ENCODE measurements around the gene PGGHG.
"Not testable (repeated sequence)": the region's sequence is repeated elsewhere in the genome, so short reads cannot be mapped to it uniquely, and the experiment has no call there.

Gene PGGHG

DNA sequence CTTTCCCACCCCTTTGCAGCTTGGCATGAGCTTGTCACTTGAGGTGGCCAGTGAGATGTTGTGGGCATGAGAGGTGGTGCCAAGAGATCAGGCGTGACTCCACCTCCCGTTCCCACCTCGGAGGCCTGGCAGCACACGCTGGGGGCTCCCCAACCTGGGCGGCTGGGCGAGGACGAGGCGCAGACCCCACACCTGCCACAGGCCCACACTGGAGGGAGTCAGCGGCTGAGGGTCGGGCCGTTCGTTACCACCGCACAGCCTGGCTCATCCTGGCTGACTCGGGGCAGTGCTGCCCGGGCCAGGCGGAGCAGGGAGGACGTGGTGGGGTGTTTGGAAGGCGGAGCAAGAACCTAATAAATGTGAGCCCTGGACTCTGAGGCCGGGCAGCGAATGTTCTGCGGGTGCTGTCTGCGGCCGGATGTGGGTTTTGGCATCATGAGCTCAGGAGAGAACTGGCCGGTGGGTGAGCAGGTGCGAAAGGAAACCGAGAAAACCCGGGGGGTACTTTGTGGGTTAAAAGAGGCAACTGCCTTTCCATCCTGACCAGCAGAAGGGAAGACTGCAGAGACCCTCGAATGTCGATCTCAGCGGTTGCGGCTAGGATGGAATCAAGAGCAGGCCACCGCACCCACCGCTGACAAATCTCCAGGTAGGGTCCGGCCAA, 41.9 kb downstream of the PGGHG start:
- H3K4me1 ChIP-seq (ENCODE audit: insufficient read depth, poor library complexity, severe bottlenecking), result no peaks in the 10 kb centered on the region
- TF ChIP-seq, protein P1, sequence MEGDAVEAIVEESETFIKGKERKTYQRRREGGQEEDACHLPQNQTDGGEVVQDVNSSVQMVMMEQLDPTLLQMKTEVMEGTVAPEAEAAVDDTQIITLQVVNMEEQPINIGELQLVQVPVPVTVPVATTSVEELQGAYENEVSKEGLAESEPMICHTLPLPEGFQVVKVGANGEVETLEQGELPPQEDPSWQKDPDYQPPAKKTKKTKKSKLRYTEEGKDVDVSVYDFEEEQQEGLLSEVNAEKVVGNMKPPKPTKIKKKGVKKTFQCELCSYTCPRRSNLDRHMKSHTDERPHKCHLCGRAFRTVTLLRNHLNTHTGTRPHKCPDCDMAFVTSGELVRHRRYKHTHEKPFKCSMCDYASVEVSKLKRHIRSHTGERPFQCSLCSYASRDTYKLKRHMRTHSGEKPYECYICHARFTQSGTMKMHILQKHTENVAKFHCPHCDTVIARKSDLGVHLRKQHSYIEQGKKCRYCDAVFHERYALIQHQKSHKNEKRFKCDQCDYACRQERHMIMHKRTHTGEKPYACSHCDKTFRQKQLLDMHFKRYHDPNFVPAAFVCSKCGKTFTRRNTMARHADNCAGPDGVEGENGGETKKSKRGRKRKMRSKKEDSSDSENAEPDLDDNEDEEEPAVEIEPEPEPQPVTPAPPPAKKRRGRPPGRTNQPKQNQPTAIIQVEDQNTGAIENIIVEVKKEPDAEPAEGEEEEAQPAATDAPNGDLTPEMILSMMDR (IDR thresholded peaks at IDR 0.05; ENCODE audit: poor library complexity, severe bottlenecking), result no peak
- no peaks in the 10 kb centered on the region for H3K36me3 ChIP-seq (ENCODE audit: low read depth)
- no peaks in the 10 kb centered on the region for H3K27me3 ChIP-seq (ENCODE audit: insufficient read depth, poor library complexity, severe bottlenecking)
- DNase-seq (ENCODE audit: low spot score) (no peak), ATAC-seq (ENCODE audit: low read depth) (no peak)
- no peak overlapping the region for H3K27ac ChIP-seq (ENCODE audit: poor library complexity, severe bottlenecking)
- H3K9me3 ChIP-seq (ENCODE audit: severe bottlenecking), result no peaks in the 10 kb centered on the region
- H3K4me3 ChIP-seq (ENCODE audit: severe bottlenecking), result no peak overlapping the region

DNA sequence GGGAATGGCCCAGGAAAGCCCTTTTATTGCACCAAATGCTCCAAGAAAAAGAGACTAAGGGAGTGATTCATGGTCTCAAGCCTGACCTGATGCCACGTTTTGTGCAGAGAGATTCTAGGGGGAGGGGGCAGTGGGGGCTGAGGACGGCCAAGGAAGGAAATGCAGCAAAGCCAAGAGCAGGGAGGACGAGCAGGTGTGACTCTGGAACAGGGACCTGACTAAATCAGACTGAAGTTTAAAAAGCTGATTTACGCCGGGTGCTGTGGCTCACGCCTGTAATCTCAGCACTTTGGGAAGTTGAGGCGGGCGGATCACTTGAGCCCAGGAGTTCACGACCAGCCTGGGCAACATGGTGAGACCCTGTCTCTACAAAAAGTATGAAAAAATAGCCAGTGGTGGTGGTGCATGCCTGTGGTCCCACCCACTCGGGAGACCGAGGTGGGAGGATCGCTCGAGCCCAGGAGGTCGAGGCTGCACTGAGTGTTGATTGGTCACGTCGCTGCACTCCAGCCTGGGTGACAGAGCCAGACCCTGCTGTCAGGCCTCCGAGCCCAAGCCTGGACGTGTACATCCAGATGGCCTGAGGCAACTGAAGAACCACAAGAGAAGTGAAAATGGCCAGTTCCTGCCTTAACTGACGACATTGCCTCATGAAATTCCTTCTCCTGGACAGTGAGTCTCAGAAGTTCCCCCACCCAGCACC, 42.6 kb downstream of the PGGHG start:
- Histone ChIP-seq H3K27ac (ENCODE audit: poor library complexity, severe bottlenecking) (no peak overlapping the region), H3K4me3 (ENCODE audit: severe bottlenecking) (no peak overlapping the region), H3K9me3 (ENCODE audit: severe bottlenecking) (no peaks in the 10 kb centered on the region), H3K27me3 (ENCODE audit: insufficient read depth, poor library complexity, severe bottlenecking) (no peaks in the 10 kb centered on the region), H3K4me1 (ENCODE audit: insufficient read depth, poor library complexity, severe bottlenecking) (no peaks in the 10 kb centered on the region), H3K36me3 (ENCODE audit: low read depth) (no peaks in the 10 kb centered on the region)
- DNase-seq (ENCODE audit: low spot score), result no peak
- ATAC-seq (ENCODE audit: low read depth), result no peak
- TF ChIP-seq, protein P1 (IDR thresholded peaks at IDR 0.05; ENCODE audit: poor library complexity, severe bottlenecking), result no peak

DNA sequence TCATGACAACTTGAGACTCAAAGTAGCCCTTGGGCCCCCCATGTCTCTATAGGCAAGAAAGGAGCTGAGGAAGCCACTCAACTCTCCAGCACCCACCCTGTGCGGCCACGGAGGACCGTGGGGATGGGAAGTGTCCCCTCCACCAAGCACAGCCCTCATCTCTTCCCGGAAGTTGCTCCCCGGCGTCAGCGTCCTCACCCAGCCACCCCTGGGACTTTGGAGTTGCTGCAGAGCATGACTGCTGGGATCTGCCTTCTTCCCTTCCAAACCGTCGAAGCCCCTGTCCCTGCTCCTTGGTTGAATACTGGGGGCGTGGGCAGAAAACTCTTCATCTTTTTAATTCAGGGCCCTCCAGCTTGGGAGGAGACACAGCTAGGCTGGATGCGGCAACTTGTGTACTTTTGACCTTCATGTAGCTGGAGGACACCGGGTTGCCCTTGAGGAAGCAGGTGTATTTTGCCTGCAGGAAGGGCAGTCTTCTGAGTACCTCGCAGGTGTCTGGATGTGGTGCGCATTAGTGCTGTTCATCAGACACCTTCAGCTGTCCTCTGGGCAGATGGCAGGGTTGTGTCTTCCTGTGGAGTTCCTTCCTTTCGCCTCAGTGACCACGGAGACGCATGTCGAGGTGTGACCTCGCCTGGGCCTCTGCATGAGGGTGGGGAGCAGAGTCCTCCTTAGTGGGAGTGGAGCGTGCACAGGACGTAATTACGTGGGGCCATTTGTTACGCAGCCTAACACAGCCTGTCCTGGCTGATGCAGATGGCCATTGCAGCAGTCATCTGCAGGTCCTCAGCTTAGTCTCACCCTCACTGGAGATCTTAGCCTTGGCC, 43.9 kb downstream of the PGGHG start:
- TF ChIP-seq, protein P1 (IDR thresholded peaks at IDR 0.05; ENCODE audit: poor library complexity, severe bottlenecking), result no peak
- ATAC-seq (ENCODE audit: low read depth) (no peak), DNase-seq (ENCODE audit: low spot score) (no peak)
- Histone ChIP-seq H3K9me3 (ENCODE audit: severe bottlenecking) (no peaks in the 10 kb centered on the region), H3K27me3 (ENCODE audit: insufficient read depth, poor library complexity, severe bottlenecking) (no peaks in the 10 kb centered on the region), H3K36me3 (ENCODE audit: low read depth) (no peaks in the 10 kb centered on the region), H3K27ac (ENCODE audit: poor library complexity, severe bottlenecking) (no peak overlapping the region), H3K4me1 (ENCODE audit: insufficient read depth, poor library complexity, severe bottlenecking) (no peaks in the 10 kb centered on the region), H3K4me3 (ENCODE audit: severe bottlenecking) (no peak overlapping the region)

DNA sequence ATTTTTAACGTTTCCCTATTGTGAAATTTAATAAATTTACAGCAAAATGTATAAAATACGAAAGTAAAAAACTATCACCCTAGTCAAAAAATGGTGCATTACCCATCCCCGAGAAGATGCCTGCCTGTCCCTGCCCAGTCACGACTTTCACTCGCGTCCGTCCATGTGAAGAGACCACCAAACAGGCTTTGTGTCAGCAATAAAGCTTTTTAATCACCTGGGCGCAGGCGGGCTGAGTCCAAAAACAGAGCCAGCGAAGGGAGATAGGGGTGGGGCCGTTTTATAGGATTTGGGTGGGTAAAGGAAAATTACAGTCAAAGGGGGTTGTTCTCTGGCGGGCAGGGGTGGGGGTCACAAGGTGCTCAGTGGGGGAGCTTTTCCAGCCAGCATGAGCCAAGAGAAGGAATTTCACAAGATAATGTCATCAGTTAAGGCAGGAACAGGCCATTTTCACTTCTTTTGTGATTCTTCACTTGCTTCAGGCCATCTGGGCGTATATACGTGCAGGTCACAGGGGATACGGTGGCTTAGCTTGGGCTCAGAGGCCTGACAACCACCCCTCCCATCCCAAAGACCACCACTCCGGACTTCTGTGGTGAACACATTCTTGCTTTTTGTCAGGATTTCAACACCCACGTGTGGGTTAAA, 44.8 kb downstream of the PGGHG start:
- H3K4me1 ChIP-seq (ENCODE audit: insufficient read depth, poor library complexity, severe bottlenecking); H3K27ac ChIP-seq (ENCODE audit: poor library complexity, severe bottlenecking); DNase-seq (ENCODE audit: low spot score): not testable (repeated sequence)

More for the DNA sequence above, 44.8 kb downstream of the PGGHG start:
- H3K27me3 ChIP-seq (ENCODE audit: insufficient read depth, poor library complexity, severe bottlenecking); ATAC-seq (ENCODE audit: low read depth); H3K4me3 ChIP-seq (ENCODE audit: severe bottlenecking); H3K9me3 ChIP-seq (ENCODE audit: severe bottlenecking); H3K36me3 ChIP-seq (ENCODE audit: low read depth): not testable (repeated sequence)

Data from RWPE2 (cell line).